Heart right ventricle (tissue), 16 donors: ENCODE results near the gene TMSB4Y. TPM values are rescaled to one million over a fixed set of nuclear protein-coding genes. Genes with fewer than 3 reads are reported as not detected.

Source experiments
- ATAC-seq, 8 donors: fragments of 200-7000 bp; cut with Tn5 transposase; one replicate each; pipeline ENCODE4 v1.9.1; 2020; ENCODE audit warnings: mild to moderate bottlenecking in 8 of 8, moderate library complexity in 8 of 8, moderate number of reproducible peaks in 1 of 8
- DNase-seq, 2 donors: peaks; one replicate each; pipeline ENCODE4 v3.0.0-alpha.2; 2020
- H3K27ac ChIP-seq, 10 donors: fragments of 200-600 bp; sonication (generic) in 2 of 10; one replicate each; pipeline versions ENCODE4 v1.5.0 to v1.8.0; 2020 to 2022; ENCODE audit warnings: mild to moderate bottlenecking in 3 of 10
- H3K27me3 ChIP-seq, 7 donors: fragments of 200-600 bp; one replicate each; pipeline ENCODE4 v1.8.0; 2021 to 2022; ENCODE audit warnings: mild to moderate bottlenecking in 2 of 7
- H3K36me3 ChIP-seq, 9 donors: fragments of 200-600 bp; sonication (generic) in 1 of 9; one replicate each; pipeline versions ENCODE4 v1.5.0 to v1.8.0; 2020 to 2022; ENCODE audit warnings: mild to moderate bottlenecking in 2 of 9
- H3K4me1 ChIP-seq, 9 donors: fragments of 200-600 bp; sonication (generic) in 1 of 9; one replicate each; pipeline versions ENCODE4 v1.5.0 to v1.8.0; 2020 to 2022; ENCODE audit warnings: mild to moderate bottlenecking in 4 of 9
- H3K4me3 ChIP-seq, 10 donors: fragments of 200-600 bp; sonication (generic) in 2 of 10; one replicate each; pipeline versions ENCODE4 v1.5.0 to v1.8.0; 2020 to 2022; ENCODE audit warnings: mild to moderate bottlenecking in 7 of 10, moderate library complexity in 2 of 10
- H3K9me3 ChIP-seq, 11 donors: fragments of 200-600 bp in 10 of 11; sonication (generic) in 2 of 11; one replicate each; pipeline versions ENCODE4 v1.5.0 to v1.8.0; 2013 to 2022; ENCODE audit warnings: mild to moderate bottlenecking in 2 of 11, control low read depth in 1 of 11, moderate library complexity in 1 of 11
- CTCF ChIP-seq, 9 donors: fragments of 200-600 bp; sonication (generic) in 2 of 9; IDR thresholded peaks; one replicate each; pipeline versions ENCODE4 v1.5.0 to v1.8.0; 2021 to 2022; ENCODE audit warnings: antibody characterized with exemption in 9 of 9, mild to moderate bottlenecking in 5 of 9, moderate library complexity in 1 of 9
- WGBS, 2 donors: extraction: QIAGEN DNeasy Blood & Tissue Kit; methylation state at CpG; one replicate each; pipeline ENCODE4 v1.1.7; 2013; ENCODE audit warnings: inconsistent platforms in 1 of 2; 5-methylcytosine and 5-hydroxymethylcytosine counted together
- intact Hi-C, 10 donors: fragments of 100-400 bp; cut with DNase I; formaldehyde crosslinking; loops; one replicate each; pipeline versions ENCODE4 v1.11.1 to v1.14.2; 2022
- long read RNA-seq, 3 donors: library from polyadenylated mRNA; unstranded; transcript quantifications; one replicate each; pipeline ENCODE4 v2.0.0, GENCODE V29; 2020 to 2021
- polyA plus RNA-seq, 2 donors: library from polyadenylated mRNA; stranded (reverse); fragments of 200-250 nt; gene quantifications; one replicate each; pipeline ENCODE4 v1.2.3, GENCODE V29; 2013
- total RNA-seq, 10 donors: library from RNA; stranded (reverse); fragmentation: NEBNext Ultra II Directional in 3 of 10; extraction: Animal tissue kit (Norgen Biotek cat#: 25700) in 3 of 10; gene quantifications; one replicate each; pipeline versions ENCODE4 v1.2.1 to v1.2.4, GENCODE V29; 2021 to 2023
- donor health status: Arrhythmogenic right ventricular cardiomyopathy.
- donor health status: ischemic (EF 13 %, LVEDD 7.1; RV severe dilation, severe dysfunction).
- donor health status: healthy with polysubstance abuse.
- donor health status: DM: no; HTN: yes; CAD: no.
- donor health status: DM: no; HTN: no; CAD: no.
- donor health status: ischemic (EF 25% LVEDD 6.9; RV normal size, moderate dysfunction).
- donor health status: ischemic (EF 25% LVEDD 5.7; RV mildly dilated, moderate dysfunction).
- donor health status: healthy.
- donor health status: DM: yes; HTN: yes; CAD: no.
- donor health status: Ischemic cardiomyopathy.
- donor health status: ischemic (EF 35%, LVEDD 5.7; RV mildly dilated, moderate dysfunction).
- donor health status: nonischemic (EF 11% LVEDD 7.7; RV severe dilation, severe dysfunction).
- donor health status: DM: yes; HTN: yes; CAD: no.
- donor health status: PGD.
- donor health status: ischemic (EF 29% LVEDD 5.4; RV normal size, mild dysfunction).
- donor health status: nonischemic (EF 23%, LVEDD 6.1; RV moderate dilation, normal function).

Gene TMSB4Y
- total RNA-seq (1 to 10 TPM in 3 of 10 donors, under 1 TPM in 4, not detected in 3; 0.51 to 1.7 (median 0.94) TPM), polyA plus RNA-seq (under 1 TPM; 0.64 to 0.88 TPM)
- long read RNA-seq, donor 1, partial matches to known transcripts = 0 of 1 reads
- long read RNA-seq, donor 1, other reads (novel, unspliced or antisense) = 0 of 1 reads
- long read RNA-seq, donor 2 = 0 reads
- long read RNA-seq, donor 3 = 0 reads

- 0 to 1% methylated on average over 23 to 28 of the region's 28 CpGs for WGBS, 2 donors
- Histone ChIP-seq H3K4me1 (peaks cover 0 to 14% (median 0%) of the 10 kb centered on the region in 9 donors), H3K36me3 (no peaks in the 10 kb centered on the region), H3K27me3 (no peaks in the 10 kb centered on the region), H3K27ac (peak within 1 kb of the TSS in 7 of 10 donors; percentile 84 to 95 (median 88)), H3K4me3 (peak within 1 kb of the TSS in 6 of 10 donors; percentile 45 to 63 (median 60)), H3K9me3 (no peaks in the 10 kb centered on the region)
- TF ChIP-seq CTCF (IDR thresholded peaks at IDR 0.05) = peak in 1 of 9 donors; percentile 10
- intact Hi-C loops = no loop called here
- ATAC-seq = peak in 5 of 8 donors; percentile 94 to 97 (median 94)
- peak; percentile 62 to 74 for DNase-seq
Measured at GRCh38 chrY:13703568-13703968, at the start of gene TMSB4Y. Gene TMSB4Y, plus strand, starts transcription at chrY:13703899.

GRCh38 chrY:13664162-13664561 lies 39.5 kb upstream of the TMSB4Y start:
- 90 to 100% methylated on average over 1 of the region's 1 CpG for WGBS, 2 donors
- no peak overlapping the region for H3K4me3 ChIP-seq
- H3K4me1 ChIP-seq = no peaks in the 10 kb centered on the region
- H3K9me3 ChIP-seq = no peaks in the 10 kb centered on the region
- DNase-seq (no peak), ATAC-seq (no peak)
- H3K27ac ChIP-seq = no peak overlapping the region
- intact Hi-C loops = no loop called here
- TF ChIP-seq CTCF (IDR thresholded peaks at IDR 0.05) = no peak
- no peaks in the 10 kb centered on the region for H3K36me3 ChIP-seq
- no peaks in the 10 kb centered on the region for H3K27me3 ChIP-seq

GRCh38 chrY:13671122-13671521 lies 32.6 kb upstream of the TMSB4Y start:
- H3K4me3 ChIP-seq = no peak overlapping the region
- DNase-seq (no peak), ATAC-seq (no peak)
- intact Hi-C loops = no loop called here
- TF ChIP-seq CTCF (IDR thresholded peaks at IDR 0.05) = no peak
- H3K9me3 ChIP-seq = peaks cover 0 to 27% (median 0%) of the 10 kb centered on the region in 11 donors
- no peaks in the 10 kb centered on the region for H3K36me3 ChIP-seq
- WGBS, 2 donors = 81 to 86% methylated on average over 2 of the region's 2 CpGs
- no peak overlapping the region for H3K27ac ChIP-seq
- H3K27me3 ChIP-seq = no peaks in the 10 kb centered on the region
- no peaks in the 10 kb centered on the region for H3K4me1 ChIP-seq

GRCh38 chrY:13702276-13702675 lies 1.4 kb upstream of the TMSB4Y start:
- peaks cover 0 to 14% (median 0%) of the 10 kb centered on the region in 9 donors for H3K4me1 ChIP-seq
- DNase-seq (no peak), ATAC-seq (no peak)
- intact Hi-C loops = no loop called here
- TF ChIP-seq CTCF (IDR thresholded peaks at IDR 0.05) = no peak
- H3K9me3 ChIP-seq = no peaks in the 10 kb centered on the region
- H3K36me3 ChIP-seq = no peaks in the 10 kb centered on the region
- no peak overlapping the region for H3K4me3 ChIP-seq
- H3K27ac ChIP-seq = no peak overlapping the region
- no peaks in the 10 kb centered on the region for H3K27me3 ChIP-seq
- 91% methylated on average over 11 of the region's 11 CpGs for WGBS, 2 donors
